ENCODE results near the gene OPN5.
"Not testable (repeated sequence)": the region's sequence is repeated elsewhere in the genome, so short reads cannot be mapped to it uniquely, and the experiment has no call there.

Gene OPN5, protein sequence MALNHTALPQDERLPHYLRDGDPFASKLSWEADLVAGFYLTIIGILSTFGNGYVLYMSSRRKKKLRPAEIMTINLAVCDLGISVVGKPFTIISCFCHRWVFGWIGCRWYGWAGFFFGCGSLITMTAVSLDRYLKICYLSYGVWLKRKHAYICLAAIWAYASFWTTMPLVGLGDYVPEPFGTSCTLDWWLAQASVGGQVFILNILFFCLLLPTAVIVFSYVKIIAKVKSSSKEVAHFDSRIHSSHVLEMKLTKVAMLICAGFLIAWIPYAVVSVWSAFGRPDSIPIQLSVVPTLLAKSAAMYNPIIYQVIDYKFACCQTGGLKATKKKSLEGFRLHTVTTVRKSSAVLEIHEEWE

DNA sequence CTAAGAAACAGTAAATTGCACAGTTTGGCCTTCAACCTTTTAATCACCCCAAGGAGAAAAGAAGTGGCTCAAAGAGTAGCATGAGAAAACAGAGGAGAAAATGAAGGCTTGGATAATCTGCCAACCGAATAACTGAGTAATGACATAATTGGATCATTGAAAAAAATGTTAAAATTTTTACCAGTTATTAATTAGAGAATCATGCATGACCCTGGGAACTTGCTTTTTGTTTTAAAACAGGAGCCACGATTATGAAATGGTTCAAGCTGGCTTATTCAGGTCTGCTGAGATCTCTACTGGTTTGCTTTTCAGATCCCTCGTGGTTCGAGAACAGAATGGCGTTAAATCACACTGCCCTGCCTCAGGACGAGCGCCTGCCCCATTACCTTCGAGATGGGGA, at the start of gene OPN5:
Gene OPN5, plus strand, starts transcription at position 301 of the 400 bp plus-strand sequence. Its CDS starts 35 bp downstream, at position 336.
- no peak for FAIRE-seq

DNA sequence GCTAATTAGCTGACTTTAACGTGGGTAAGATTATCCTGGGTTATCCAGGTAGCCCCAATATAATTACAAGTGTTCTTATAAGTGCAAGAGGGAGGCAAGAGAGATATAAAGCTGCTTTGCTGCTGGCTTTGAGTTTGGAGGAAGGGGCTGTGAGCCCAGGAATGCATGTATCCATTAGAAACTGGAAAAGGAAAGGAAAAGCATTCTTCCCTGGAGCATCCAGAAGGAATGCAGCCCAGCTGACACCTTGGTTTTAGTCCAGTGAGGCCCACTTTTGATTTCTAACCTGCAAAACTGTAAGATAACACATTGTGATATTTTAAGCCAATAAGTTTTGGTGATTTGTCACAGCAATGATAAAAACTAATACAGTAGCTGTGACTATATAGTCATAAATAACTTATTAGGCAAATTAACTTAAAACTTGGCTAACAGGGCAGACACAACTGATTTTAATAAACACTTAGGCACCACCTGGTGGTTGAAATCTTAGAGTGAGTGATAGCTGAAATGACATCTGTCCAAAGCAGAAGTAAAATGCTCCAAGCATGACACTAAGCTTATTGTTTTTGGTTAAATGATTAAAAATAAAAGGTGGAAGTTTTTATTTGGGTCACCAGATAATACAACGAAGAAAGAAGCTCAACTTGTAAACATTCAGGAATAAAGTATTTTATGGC, 47.8 kb upstream of the OPN5 start:
- FAIRE-seq: no peak

DNA sequence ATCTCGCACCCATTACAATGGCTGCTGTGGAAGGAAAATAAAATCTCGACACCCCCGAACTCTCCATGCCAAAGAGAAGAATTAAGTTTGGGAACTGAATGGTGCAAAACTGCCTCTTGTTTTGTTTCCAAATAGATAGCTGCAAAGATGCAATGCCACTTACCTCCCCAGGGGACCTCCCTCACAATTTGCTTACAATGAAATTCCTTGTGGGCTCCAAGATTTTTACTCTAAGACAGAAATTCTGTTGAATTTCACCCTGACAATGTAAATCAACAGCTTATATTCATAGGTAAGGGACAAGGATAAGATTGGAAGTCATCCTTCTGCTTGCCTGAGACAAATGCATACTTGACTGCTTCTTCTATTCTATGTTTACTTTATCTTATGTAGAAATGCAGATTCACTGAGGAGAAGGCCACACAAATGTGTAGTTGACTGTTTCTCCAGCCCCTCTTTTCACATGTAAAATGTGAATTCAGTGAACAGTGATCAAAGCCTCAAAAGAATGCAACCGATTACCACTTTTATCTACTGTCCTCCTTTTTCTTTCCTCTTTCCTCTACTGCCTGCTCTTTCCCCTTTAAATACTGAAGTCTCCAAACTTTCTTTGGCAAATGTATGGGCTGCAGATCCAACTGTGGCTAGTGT, 46.9 kb upstream of the OPN5 start:
- no peak for FAIRE-seq

DNA sequence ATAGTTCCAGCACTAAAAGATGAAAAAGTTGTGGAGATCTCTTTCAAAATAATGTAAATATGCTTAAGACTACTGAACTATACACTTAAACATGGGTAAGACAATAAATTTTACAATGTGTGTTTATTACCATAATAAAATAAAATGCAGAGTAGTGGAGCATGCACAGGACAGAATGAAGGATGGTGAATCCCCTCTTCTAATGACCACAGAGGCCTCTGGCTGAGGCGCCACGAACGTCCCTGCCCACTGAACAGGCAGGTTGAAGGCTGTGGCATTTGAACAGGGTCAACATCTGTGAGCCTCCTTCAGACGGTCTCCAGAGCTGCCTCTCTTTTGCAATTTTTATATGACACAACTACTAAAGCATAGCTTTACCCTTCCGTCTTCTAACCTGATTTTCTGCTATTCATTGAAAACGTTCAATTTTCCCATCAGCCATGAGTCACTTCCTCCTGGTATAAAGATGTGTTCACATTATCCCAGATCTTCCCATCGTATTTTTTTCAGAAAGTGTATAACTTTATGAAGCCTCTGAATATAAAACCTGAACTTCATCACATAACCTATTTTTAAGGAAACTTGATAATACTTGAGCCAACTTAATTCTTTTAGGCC, 45.6 kb upstream of the OPN5 start:
- FAIRE-seq: no peak

DNA sequence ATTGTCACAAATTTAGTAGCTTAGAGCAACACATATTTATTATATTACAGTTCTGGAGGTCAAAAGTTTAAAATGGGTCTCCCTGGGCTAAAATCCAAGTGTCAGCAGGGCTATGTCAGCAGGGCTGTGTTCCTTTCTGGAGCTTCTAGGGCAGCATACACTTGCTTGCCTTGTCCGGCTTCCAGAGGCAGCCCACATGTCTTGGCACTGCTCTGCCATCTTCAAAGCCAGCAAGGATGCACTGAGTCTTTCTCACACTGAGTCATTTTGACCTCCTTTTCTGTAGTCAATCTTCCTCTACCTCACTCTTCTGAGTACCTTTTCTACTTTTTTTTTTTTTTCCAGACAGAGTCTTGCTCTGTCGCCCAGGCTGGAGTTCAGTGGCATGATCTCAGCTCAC, 44.4 kb upstream of the OPN5 start:
- FAIRE-seq: no peak

DNA sequence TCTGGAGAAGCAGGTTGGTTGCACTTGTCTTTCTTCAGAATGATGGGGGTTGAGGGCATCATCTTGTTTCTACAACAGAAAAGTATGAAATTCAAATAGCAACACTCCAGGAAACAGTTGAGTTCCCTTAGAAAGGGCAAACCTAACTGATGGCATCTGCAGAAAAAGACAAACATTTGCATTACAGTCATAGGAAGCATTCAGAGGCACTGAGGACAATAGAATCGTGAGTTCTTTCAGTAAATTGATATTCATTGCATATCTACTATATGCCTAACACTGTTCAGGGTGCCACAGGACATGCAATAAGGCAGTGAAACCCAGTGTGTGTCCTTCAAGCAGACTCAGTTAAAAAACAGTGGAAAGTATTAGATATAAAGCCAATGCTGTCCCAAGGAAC, 41.1 kb upstream of the OPN5 start:
- FAIRE-seq: no peak

DNA sequence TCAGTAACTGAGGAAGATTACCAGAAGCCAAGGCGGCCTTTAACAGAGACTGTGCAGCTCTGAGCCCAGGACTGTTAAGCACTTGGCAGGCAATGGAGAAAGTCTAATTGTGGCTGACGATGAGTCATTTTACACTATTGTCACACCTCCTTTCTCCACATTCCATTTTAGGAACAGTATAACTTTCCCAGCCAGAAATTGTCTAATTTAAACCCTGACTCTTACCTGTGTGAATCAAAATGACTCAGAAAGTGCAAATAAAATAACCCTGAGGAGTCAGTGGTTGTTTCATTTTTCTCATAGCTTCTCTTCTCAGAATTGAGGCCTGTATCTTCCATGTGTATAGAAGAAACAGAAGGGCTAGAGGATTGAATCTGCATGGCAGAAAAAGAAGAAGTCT, 40.0 kb upstream of the OPN5 start:
- FAIRE-seq: no peak

DNA sequence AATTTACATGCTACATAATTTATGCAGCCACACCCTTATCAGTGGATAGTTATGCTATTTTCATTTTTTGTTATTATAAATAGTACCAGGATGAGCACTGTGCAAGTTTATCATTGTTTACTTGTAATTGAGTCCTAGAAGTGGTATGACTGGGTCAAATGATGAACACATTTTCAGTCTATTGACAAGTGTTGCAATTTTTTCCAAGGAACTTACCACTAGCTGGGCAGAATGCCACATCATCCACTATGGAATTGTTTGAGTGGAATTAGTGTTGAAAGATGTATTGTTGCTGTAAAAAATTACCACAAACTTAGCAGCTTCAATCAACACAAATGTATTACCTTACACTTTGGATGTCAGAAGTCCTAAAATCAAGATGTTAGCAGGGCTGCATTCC, 38.1 kb upstream of the OPN5 start:
- FAIRE-seq: no peak

DNA sequence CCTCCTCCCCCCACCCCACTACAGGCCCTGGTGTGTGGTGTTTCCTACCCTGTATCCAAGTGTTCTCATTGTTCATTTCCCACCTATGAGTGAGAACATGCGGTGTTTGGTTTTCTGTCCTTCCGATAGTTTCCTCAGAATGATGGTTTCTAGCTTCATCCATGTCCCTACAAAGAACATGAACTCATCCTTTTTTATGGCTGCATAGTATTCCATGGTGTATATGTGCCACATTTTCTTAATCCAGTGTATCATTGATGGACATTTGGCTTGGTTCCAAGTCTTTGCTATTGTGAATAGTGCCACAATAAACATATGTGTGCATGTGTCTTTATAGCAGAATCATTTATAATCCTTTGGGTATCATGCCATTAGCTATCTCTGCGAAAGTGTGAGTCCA, 36.6 kb upstream of the OPN5 start:
- FAIRE-seq: not testable (repeated sequence)

DNA sequence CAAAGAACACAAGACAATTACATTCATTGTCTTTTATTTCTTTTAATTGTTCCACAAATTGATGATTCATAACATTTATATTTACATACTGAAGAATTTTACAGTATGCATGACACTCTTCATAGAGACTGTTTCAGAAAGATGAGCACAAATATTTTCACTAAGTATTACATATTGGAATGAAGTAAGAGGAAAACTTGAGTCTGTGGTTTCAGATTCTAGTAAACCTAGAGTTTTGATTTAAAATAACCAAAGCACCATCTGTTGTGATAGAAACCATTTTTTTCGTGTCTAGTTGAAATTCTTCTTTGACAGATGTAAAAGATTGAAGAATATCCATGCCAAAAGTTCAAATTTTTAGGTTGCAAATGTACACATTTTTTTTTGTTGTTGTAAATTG, 32.1 kb upstream of the OPN5 start:
- no peak for FAIRE-seq

DNA sequence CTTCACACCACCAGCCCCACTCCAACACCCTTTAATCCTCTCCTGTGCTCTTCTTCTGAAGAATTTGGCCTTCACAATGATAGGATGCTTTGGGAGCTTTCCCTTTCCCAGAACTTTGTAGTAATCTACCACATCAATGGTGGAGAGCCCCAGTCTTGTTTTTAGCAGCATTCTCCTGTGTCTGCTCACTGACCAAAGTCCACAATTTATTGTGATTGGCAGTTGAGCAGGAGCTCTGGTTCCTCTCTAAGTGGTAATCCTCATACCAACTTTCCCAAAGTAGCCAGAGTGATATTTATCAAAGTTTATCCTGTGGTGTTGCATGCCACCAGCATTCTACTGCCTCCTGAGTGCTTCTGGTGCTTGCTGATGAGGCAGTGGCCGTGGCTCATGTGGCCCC, 29.0 kb upstream of the OPN5 start:
- no peak for FAIRE-seq

DNA sequence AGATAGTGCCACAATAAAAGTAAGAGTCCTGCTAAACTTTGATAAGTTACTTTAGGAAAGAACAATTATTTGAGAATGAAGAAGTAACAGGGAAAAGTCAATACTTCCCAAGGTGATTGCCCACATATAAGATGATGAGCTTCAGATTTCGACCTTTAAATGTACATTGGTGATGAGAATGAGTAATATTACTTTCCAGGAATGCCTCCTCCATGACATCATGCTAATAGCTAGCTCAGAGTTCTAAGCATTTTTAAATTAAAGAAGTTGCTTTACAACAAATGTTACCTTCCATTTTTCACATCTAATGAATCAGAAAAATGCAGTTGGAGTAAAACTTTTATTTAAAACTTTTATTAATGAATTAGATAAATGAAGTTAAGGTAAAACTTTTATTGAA, 22.5 kb upstream of the OPN5 start:
- FAIRE-seq: no peak

DNA sequence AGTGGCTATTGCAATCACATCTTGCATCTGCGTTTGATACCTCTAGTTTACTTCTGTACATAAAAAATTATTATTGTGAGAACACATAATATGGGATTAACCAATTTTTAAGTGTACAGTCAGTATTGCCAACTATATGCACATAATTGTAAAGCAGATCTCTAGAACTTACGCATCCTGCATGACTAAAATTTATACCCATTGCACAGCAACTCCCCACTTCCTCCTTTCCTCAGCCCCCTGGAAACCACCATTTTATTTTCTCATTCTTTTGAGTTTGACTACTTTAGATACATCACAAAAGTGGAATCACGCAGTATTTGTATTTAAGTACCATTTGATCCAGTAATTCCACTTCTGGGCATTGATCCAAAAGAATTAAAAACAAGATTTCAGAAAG, 19.3 kb upstream of the OPN5 start:
- no peak for FAIRE-seq

DNA sequence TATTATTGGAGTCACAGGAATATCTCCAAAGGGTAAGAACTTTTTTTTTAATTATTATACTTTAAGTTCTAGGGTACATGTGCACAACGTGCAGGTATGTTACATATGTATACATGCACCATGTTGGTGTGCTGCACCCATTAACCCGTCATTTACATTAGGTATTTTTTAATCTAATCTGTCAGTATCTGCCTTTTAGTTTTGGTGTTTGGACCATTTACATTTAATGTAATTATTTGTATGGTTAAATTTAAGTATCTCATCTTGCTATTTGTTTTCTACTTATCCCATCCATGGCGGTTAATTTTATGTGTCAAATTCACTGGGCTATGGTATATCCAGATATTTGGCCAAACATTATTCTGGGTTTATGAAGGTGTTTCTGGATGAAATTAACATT, 15.4 kb upstream of the OPN5 start:
- FAIRE-seq: no peak

DNA sequence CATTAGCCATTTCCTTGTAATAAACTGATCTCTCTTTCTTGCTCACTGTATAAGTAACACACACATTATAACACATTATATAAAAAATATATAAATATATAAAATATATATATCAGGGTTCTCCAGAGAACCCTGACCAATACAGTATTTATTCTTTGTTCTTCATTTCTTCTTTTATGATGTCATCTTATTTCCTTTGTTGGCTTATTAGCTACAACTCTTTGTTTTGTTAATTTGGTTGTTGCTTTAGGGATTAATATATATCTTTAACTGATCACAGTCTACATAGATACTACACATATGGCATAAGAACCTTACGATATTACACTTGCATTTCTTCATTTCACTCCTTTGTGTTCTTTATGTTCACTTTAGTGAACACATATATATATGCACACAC, 14.7 kb upstream of the OPN5 start:
- FAIRE-seq: no peak

DNA sequence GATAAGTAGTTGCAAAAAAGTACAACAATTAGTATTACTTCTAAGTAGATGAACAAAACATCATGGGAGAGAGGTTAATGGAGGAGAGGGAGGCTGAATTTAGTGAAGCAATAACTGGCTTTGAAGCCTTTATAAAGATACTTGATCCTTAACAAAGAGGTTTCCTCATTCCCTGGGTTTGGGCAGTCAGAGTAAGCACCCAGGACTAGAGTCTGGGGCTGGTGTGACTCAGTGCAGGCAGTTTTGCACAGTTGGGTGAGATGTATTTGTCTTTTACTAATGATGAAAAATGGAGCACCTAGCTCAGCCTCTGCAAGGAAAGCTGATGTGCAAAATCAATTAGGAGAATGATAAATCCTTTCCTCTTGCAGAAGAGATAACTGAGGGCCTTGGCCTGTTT, 11.8 kb upstream of the OPN5 start:
- no peak for FAIRE-seq

DNA sequence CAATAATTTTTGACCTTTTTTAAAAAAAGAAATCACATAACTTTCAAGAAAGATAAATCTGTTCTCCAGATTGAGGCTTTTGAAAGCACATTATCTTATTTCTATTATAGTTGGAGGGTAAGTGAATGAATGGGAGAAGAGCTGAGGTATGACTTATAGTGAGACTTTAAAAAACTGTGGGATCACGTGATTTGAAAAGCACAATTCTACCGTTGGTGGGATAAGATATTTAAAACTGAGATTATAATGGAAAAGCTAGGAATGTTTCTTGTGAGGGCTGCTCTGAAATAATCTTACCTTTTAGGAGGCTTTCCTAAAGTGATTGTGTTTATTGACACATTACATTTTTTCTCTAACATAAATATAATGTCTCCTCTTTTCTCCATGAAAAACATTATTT, 9.5 kb upstream of the OPN5 start:
- no peak for FAIRE-seq

DNA sequence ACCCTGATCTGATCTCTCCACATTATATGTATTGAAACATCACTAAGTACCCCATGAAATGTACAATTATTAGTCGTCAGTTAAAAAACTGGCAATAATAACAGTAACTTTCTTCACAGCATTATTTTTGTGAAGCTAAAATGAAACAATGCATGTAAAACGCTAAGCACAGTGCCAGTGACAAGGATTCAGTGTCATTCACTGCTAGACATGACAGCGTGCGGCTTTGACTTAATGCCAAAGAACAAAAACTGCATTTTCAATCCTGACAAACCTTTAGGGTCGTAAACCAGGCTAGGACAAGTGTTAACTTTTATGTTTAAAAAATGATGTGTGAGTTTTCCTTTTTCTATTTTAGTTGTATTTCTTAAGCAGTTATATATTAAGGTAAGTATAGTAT, 8.8 kb upstream of the OPN5 start:
- FAIRE-seq: no peak

DNA sequence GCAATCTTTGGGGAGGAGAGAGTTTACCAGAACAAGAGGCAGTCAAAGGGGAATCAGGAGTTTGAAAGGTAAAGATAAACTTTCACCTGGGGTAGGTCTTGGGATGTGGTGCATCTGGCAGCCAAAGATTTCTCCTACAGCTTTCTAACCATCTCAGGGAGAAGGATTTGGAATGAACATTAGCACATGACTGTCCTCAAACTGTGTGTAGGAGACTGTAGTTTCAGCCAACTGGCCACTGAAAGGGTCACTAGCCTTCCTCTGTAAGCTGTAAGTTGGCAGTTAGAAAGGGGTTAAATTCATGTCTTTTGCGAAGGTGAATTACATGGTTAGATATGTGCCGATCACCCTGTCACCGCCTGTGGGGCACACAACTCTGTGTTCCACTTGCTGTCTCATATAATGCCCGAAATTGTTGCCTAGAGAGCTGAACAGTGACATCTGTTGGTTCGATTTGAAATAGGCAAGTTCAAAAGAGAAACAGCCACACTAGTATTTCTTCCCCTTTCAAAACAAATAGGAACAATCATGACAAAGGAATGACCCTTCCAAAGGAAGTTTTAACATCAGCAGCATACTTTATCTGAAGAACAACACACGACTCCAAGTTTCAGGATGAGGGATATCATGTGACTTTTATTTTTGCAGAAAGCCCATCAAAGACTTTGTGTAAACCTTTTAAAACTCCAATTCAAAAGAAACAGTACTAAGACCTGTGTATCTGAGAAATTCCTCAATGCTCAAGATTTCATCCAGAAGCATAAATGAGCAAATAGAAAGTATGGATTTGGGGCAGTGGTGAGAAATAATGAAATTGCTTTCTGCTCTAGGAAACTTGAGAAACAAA, 1.1 kb upstream of the OPN5 start:
- FAIRE-seq: peak; percentile 87

DNA sequence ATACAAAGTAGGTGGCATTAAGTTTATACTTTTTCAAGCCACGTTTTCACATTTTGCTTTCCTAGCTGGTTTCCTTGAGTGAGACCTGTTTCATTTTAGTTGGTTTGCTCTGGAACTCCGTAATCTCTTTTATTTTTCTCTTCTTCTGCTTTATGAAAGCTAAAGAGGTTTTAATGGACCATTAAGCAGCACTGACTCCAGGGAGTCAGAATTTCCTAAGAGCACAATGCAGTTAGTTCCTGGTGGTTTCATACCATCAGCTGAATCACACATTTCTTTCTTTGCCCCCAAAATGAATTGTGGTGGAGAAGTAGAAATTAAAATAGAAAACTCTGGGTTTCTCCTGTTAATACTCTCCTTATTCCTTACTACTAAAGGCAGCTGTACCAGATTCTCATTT, 3.4 kb downstream of the OPN5 start:
- no peak for FAIRE-seq

DNA sequence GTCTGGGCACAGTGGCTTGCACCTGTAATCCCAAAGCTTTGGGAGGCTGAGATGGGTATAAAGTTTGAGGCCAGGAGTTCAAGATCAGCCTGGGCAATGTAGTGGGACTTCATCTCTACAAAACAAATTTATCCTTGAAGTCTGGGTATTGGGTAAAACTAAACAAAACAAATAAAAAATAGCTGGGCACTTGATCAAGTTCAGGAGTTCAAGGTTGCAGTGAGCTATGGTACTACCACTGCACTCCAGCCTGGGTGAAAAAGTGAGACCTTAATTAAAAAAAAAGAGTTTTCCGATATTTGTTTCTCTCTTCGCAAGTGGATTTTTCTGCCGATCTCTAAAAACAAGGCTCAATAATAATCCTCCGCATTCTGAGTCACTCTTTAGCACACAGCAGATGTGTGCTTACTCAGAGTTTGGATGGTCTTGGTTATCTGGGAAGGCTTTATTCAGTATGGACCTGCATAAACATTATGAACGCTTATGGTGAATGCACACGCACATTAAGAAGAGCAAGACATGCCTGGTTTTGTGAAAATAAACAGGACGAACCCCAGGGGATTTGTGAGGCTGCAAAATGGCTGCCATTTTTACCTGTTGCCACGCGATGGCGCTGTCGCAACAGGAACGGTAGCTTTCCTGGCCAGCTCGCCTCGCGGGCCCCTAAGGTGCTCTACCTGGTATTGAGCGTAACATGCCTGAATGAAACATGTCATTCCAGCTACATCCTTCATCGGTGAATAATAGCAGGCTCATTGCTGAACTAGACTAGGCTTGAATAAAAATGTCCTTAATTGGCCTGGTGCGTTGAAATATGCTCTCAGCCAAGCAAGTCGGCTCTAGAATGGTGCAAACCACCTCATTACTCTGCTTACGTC, 6.0 kb downstream of the OPN5 start:
- FAIRE-seq: no peak

DNA sequence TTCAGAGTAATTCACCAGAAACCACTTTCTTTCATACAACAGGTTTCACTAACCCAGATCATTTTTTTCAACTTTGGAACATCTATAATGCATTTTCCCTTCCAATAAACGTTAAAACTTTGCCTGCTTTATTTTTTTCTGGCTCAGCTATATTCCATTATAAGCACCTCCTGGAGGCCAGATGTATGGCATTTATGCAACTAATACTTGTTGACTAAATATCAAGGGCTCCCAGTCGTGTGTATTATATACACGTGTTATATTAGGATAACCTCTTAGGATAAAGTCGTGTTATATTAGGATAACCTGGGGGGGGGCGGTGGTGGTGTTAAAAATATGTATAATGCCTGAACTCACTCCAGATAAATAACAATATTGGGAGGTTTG, 6.7 kb downstream of the OPN5 start:
- FAIRE-seq: no peak
